Right atrium auricular region (tissue), 2 donors: ENCODE measurements around the gene SPATA20. TPM values are rescaled to one million over a fixed set of nuclear protein-coding genes. Genes with fewer than 3 reads are reported as not detected.

ENCODE experiments used
- DNase-seq: peaks from one replicate; pipeline ENCODE4 v3.0.0-alpha.2; 2019; ENCODE audit warnings: low spot score
- H3K27ac ChIP-seq, 2 donors: fragments of 200-600 bp; sonication (generic); 1 replicate in 1 of 2; 2 replicates in 1 of 2; pipeline ENCODE4 v1.5.1; 2016 to 2019
- H3K27me3 ChIP-seq, 2 donors: fragments of 200-600 bp; sonication (generic); one replicate each; pipeline versions ENCODE4 v1.5.1 to v1.6.0; 2017 to 2019
- H3K36me3 ChIP-seq: fragments of 200-600 bp; sonication (generic); one replicate; pipeline ENCODE4 v1.5.1; 2016
- H3K4me1 ChIP-seq, 2 donors: fragments of 200-600 bp; sonication (generic); one replicate each; pipeline versions ENCODE4 v1.5.1 to v1.6.0; 2017 to 2019
- H3K4me3 ChIP-seq, 2 donors: fragments of 200-600 bp; sonication (generic); 1 replicate in 1 of 2; 2 replicates in 1 of 2; pipeline ENCODE4 v1.5.1; 2017 to 2019; ENCODE audit warnings: mild to moderate bottlenecking in 1 of 2, moderate library complexity in 1 of 2
- H3K9me3 ChIP-seq, 2 donors: fragments of 200-600 bp; sonication (generic); one replicate each; pipeline ENCODE4 v1.5.1; 2019
- CTCF ChIP-seq, 2 donors: fragments of 200-600 bp; sonication (generic); IDR thresholded peaks; one replicate each; pipeline ENCODE4 v1.5.1; 2019; ENCODE audit warnings: antibody characterized with exemption in 2 of 2
- total RNA-seq, 2 donors: library from RNA; depleted of rRNA; stranded (reverse); fragments of >200 nt; gene quantifications; one replicate each; pipeline ENCODE4 v1.1.0, GENCODE V29; 2016

SPATA20 gene
- total RNA-seq, 2 donors from 2014 or later: 42.8 to 59.3 TPM

DNA sequence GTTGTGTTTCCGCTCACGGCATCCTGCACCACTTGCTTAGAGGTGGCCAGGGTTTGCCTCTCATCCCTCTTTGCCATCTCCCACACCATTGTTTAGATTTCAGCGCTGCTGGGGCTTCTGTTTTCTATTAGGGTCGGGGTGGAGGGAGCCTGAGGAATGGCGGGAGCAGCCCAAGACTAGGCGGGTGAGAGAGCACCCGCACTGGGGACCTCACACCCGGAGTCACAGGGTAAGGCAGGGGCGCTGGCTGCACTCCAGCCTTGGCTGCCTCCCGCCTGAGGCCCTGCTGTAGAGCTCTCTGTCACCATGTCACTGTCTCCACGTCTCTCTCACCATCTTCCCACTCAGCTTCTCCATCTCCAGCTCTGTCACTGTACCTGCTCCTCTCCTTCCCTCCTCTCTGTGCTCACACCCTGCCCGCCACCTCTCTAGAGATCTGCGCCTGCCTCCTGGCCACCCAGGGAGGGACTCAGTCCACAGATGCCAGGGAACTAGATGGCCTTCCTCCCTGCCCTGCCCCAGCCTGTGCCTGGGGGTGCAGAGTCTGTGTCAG is 54.9 kb downstream of the SPATA20 start:
- Histone ChIP-seq H3K27me3 (no peaks in the 10 kb centered on the region), H3K4me1 (peaks cover 0 to 40% of the 10 kb centered on the region in 2 donors), H3K4me3 (no peak overlapping the region), H3K36me3 (no peaks in the 10 kb centered on the region), H3K9me3 (no peaks in the 10 kb centered on the region), H3K27ac (no peak overlapping the region)
- no peak for TF ChIP-seq CTCF (IDR thresholded peaks at IDR 0.05)
- no peak for DNase-seq

DNA sequence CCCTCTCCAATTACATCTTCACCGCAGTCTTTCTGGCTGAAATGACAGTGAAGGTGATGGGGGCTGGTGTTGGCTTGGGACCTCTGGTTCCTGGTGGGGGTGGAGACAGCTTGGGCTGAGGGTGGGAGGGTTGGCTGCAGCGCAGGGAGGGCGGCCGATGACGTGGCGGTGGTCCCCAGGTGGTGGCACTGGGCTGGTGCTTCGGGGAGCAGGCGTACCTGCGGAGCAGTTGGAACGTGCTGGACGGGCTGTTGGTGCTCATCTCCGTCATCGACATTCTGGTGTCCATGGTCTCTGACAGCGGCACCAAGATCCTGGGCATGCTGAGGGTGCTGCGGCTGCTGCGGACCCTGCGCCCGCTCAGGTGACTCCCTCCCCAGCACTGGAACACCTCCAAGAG is 55.9 kb downstream of the SPATA20 start:
- no peak for TF ChIP-seq CTCF (IDR thresholded peaks at IDR 0.05)
- no peak for DNase-seq
- H3K4me1 ChIP-seq: peaks cover 0 to 40% of the 10 kb centered on the region in 2 donors
- no peaks in the 10 kb centered on the region for H3K9me3 ChIP-seq
- no peaks in the 10 kb centered on the region for H3K27me3 ChIP-seq
- H3K36me3 ChIP-seq: no peaks in the 10 kb centered on the region
- H3K27ac ChIP-seq: no peak overlapping the region
- H3K4me3 ChIP-seq: no peak overlapping the region

DNA sequence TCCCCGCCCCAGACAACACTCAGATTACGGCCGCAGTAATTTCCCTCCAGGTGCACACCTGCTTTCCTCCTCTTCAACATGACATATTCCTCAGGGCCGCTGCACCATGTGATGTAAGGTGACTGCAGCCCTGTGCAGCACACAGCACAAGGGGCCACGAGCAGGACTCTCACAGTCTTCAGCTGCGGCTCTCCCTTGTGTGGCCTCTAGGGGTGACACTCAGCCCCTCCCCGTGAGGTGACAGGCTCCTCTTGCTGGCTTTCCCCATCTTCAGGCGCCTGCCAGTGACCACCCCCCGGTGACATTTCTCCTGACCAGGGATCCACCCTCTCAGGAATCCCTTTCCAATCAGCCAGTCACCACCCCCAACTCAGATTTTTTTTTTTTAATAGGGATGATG is 56.4 kb downstream of the SPATA20 start:
- Histone ChIP-seq H3K4me3 (no peak overlapping the region), H3K36me3 (no peaks in the 10 kb centered on the region), H3K9me3 (no peaks in the 10 kb centered on the region), H3K27me3 (no peaks in the 10 kb centered on the region), H3K4me1 (peaks cover 0 to 40% of the 10 kb centered on the region in 2 donors), H3K27ac (no peak overlapping the region)
- DNase-seq: no peak
- no peak for TF ChIP-seq CTCF (IDR thresholded peaks at IDR 0.05)

GRCh38 chr17:50604513-50604912 is 57.5 kb downstream of the SPATA20 start:
- H3K4me3 ChIP-seq: no peak overlapping the region
- TF ChIP-seq CTCF (IDR thresholded peaks at IDR 0.05): no peak
- H3K27me3 ChIP-seq: no peaks in the 10 kb centered on the region
- peak; percentile 70 for DNase-seq
- H3K36me3 ChIP-seq: no peaks in the 10 kb centered on the region
- H3K4me1 ChIP-seq: peaks cover 0 to 40% of the 10 kb centered on the region in 2 donors
- H3K27ac ChIP-seq: no peak overlapping the region
- H3K9me3 ChIP-seq: no peaks in the 10 kb centered on the region

DNA sequence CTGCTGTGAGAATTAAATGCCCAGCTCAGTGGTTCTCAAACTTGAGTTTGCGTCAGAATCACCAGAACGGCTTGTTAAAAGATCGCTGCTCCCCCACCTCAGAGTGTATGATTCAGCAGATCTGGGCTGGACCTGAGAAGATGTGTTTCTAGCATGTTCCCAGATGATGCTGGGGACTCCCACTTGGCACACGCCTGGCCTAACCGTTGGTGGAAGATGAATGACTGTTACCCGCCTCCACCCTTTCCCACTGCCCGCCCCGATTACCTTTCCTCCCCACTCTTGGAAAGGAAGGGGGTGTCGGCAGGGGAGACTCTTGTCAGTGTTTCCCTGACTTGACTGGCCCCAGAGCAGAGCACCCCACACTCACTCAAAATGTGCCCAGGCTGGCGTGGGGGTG is 58.5 kb downstream of the SPATA20 start:
- no peaks in the 10 kb centered on the region for H3K9me3 ChIP-seq
- H3K4me1 ChIP-seq: peaks cover 0 to 40% of the 10 kb centered on the region in 2 donors
- no peak overlapping the region for H3K4me3 ChIP-seq
- no peak overlapping the region for H3K27ac ChIP-seq
- H3K27me3 ChIP-seq: no peaks in the 10 kb centered on the region
- H3K36me3 ChIP-seq: no peaks in the 10 kb centered on the region
- TF ChIP-seq CTCF (IDR thresholded peaks at IDR 0.05): no peak
- no peak for DNase-seq

Other genes with a start within 250 kb of the SPATA20 start
- 10 to 100 TPM; 17.1 to 20.6 TPM for gene XYLT2, start 201.0 kb upstream of the SPATA20 start, total RNA-seq
- 10 to 100 TPM; 87.1 to 91.0 TPM for gene MRPL27, start 174.0 kb upstream of the SPATA20 start, total RNA-seq
- under 1 TPM in 1 of 2 donors, not detected in 1; 0.33 TPM for gene EME1, start 173.9 kb upstream of the SPATA20 start, total RNA-seq
- 10 to 100 TPM; 31.7 to 50.6 TPM for gene LRRC59, start 149.7 kb upstream of the SPATA20 start, total RNA-seq
- gene ACSF2, start 121.0 kb upstream of the SPATA20 start, total RNA-seq: 10 to 100 TPM; 22.2 to 42.6 TPM
- gene CHAD, start 78.3 kb upstream of the SPATA20 start, total RNA-seq: under 1 TPM in 1 of 2 donors, not detected in 1; 0.70 TPM
- 10 to 100 TPM; 19.1 to 19.3 TPM for gene RSAD1, start 68.3 kb upstream of the SPATA20 start, total RNA-seq
- under 1 TPM; 0.16 to 0.19 TPM for gene MYCBPAP, start 38.7 kb upstream of the SPATA20 start, total RNA-seq
- gene EPN3, start 14.4 kb upstream of the SPATA20 start, total RNA-seq: 10 to 100 TPM in 1 of 2 donors, 1 to 10 TPM in 1; 4.5 to 13.3 TPM
- gene CACNA1G, start 13.5 kb downstream of the SPATA20 start, total RNA-seq: 1 to 10 TPM; 4.3 to 6.2 TPM
- 1 to 10 TPM; 1.4 to 4.5 TPM for gene ABCC3, start 87.7 kb downstream of the SPATA20 start, total RNA-seq
- gene ANKRD40, start 160.7 kb downstream of the SPATA20 start, total RNA-seq: 10 to 100 TPM; 30.5 to 33.8 TPM
- 10 to 100 TPM; 19.6 to 31.3 TPM for gene LUC7L3, start 172.4 kb downstream of the SPATA20 start, total RNA-seq
- gene ANKRD40CL, start 220.3 kb downstream of the SPATA20 start, total RNA-seq: not detected